NCI-H146 (cell line): ENCODE results near the gene NOD2.

Experiments
- DNase-seq: peaks from one replicate; lab custom pipeline; 2025; lab: John Stamatoyannopoulos, UW

Gene NOD2

GRCh38 chr16:50717494-50717893 is 24.1 kb downstream of the NOD2 start:
- DNase-seq, result no peak

GRCh38 chr16:50718061-50718760 is 24.8 kb downstream of the NOD2 start:
- no peak for DNase-seq

- no peak for DNase-seq
These were observed 25.5 kb downstream of the NOD2 start for GRCh38 chr16:50718761-50719400.

- peak; percentile 53 for DNase-seq
These were observed 26.3 kb downstream of the NOD2 start for GRCh38 chr16:50719401-50720337.

GRCh38 chr16:50721549-50722404 is 28.4 kb downstream of the NOD2 start:
- peak; percentile 77 for DNase-seq

GRCh38 chr16:50722405-50722737 is 29.0 kb downstream of the NOD2 start:
- no peak for DNase-seq

- DNase-seq, result no peak
These were observed 29.6 kb downstream of the NOD2 start for GRCh38 chr16:50722960-50723359.

GRCh38 chr16:50724306-50724705 is 30.9 kb downstream of the NOD2 start:
- DNase-seq, result no peak

- DNase-seq, result no peak
These were observed 38.0 kb downstream of the NOD2 start for GRCh38 chr16:50731130-50731988.

GRCh38 chr16:50731989-50732832 is 38.8 kb downstream of the NOD2 start:
- no peak for DNase-seq

GRCh38 chr16:50733468-50733867 is 40.1 kb downstream of the NOD2 start:
- no peak for DNase-seq

- DNase-seq, result no peak
These were observed 42.3 kb downstream of the NOD2 start for GRCh38 chr16:50735629-50736122.

GRCh38 chr16:50736448-50736847 is 43.0 kb downstream of the NOD2 start:
- DNase-seq, result no peak

- DNase-seq, result no peak
These were observed 44.1 kb downstream of the NOD2 start for GRCh38 chr16:50737420-50737959.

GRCh38 chr16:50739031-50739430 is 45.6 kb downstream of the NOD2 start:
- DNase-seq, result no peak

- DNase-seq, result no peak
These were observed 47.3 kb downstream of the NOD2 start for GRCh38 chr16:50740736-50741135.

- DNase-seq, result no peak
These were observed 47.9 kb downstream of the NOD2 start for GRCh38 chr16:50741225-50741780.

- peak; percentile 97 for DNase-seq
These were observed 48.6 kb downstream of the NOD2 start, which contains the start of gene CYLD for GRCh38 chr16:50741781-50742575. Gene CYLD, plus strand, starts transcription at chr16:50742086. Its CDS starts 7,613 bp downstream, at chr16:50749699.
